Prostate gland (tissue), 2 donors: ENCODE data around the gene ENOSF1. TPM values are rescaled to one million over a fixed set of nuclear protein-coding genes. Genes with fewer than 3 reads are reported as not detected.

Source experiments
- DNase-seq: peaks from one replicate; pipeline ENCODE4 v3.0.0-alpha.2; 2019; ENCODE audit warnings: low spot score
- H3K27ac ChIP-seq, 2 donors: fragments of 200-600 bp; sonication (generic); 2 replicates each; pipeline ENCODE4 v1.5.1; 2017 to 2019
- H3K27me3 ChIP-seq: fragments of 200-600 bp; sonication (generic); replicated peaks from 2 replicates; pipeline ENCODE4 v1.5.1; 2019; ENCODE audit not compliant: insufficient read depth
- H3K36me3 ChIP-seq, 2 donors: fragments of 200-600 bp; sonication (generic); 1 replicate in 1 of 2; 2 replicates in 1 of 2; pipeline versions ENCODE4 v1.5.1 to v1.8.1; 2017 to 2019
- H3K4me1 ChIP-seq: fragments of 200-600 bp; sonication (generic); replicated peaks from 2 replicates; pipeline ENCODE4 v1.5.1; 2019
- H3K4me3 ChIP-seq, 2 donors: fragments of 200-600 bp; sonication (generic); 2 replicates each; pipeline ENCODE4 v1.5.1; 2017 to 2019
- H3K9me3 ChIP-seq: fragments of 200-600 bp; sonication (generic); 2 replicates; pipeline ENCODE4 v1.5.1; 2017
- POLR2A ChIP-seq: fragments of 450-650 bp; IDR thresholded peaks from one replicate; pipeline ENCODE4 v1.6.1; 2016; ENCODE audit warnings: antibody characterized with exemption, mild to moderate bottlenecking
- POLR2AphosphoS5 ChIP-seq: sonication (generic); formaldehyde crosslinking; IDR thresholded peaks from one replicate; pipeline ENCODE4 v1.6.1; 2017; ENCODE audit warnings: antibody characterized with exemption
- WGBS: methylation state at CpG from one replicate; pipeline ENCODE4 v1.1.5; 2018; 5-methylcytosine and 5-hydroxymethylcytosine counted together
- intact Hi-C: fragments of 100-400 bp; cut with DNase I; formaldehyde crosslinking; loops from one replicate; pipeline ENCODE4 v1.14.2; 2022
- total RNA-seq, 2 donors: library from RNA; depleted of rRNA; stranded (reverse); fragments of >200 nt; gene quantifications; one replicate each; pipeline ENCODE4 v1.1.0, GENCODE V29; 2016
- TF ChIP-seq, protein P1 (sequence below), 4 experiments: fragments of 200-600 bp in 2 of 4; fragments of 450-650 bp in 2 of 4; sonication (generic) in 2 of 4; IDR thresholded peaks; 1 replicate in 3 of 4; 2 replicates in 1 of 4; pipeline ENCODE4 v1.5.1; 2016 to 2019; ENCODE audit warnings: antibody characterized with exemption in 4 of 4, mild to moderate bottlenecking in 2 of 4, moderate library complexity in 2 of 4

Gene ENOSF1
- total RNA-seq, 2 donors from 2014 or later = 84.8 to 114 TPM

DNA sequence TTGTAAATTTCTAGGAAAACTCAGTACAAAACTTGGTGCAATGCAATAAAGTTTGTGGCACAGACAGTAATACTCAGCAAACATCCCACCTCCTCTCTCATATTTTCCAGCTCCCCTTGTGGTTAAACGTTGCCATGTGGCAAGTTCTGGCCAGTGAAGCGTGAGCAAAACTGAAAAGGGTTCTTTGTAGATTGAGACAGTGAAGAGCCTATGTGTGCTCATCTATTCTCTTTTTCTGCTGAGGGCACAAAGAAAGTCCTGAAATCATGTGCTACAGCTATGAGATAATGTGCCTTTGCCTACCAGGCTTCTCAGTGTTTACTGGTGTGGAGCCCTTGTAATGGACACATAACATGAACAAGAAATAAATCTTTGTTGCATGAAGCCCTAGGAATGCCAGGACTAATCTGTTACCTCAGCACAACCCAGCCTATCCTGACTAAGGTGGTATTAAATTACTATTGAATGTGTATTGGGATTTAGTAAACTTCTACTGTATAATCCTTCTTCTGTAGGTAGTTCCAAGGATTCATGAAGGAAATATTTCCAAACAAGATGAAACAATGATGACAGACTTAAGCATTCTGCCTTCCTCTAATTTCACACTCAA lies 67.9 kb downstream of the ENOSF1 start:
- no peak overlapping the region for H3K27ac ChIP-seq
- H3K4me3 ChIP-seq = no peak overlapping the region
- no peaks in the 10 kb centered on the region for H3K4me1 ChIP-seq
- TF ChIP-seq, protein P1, sequence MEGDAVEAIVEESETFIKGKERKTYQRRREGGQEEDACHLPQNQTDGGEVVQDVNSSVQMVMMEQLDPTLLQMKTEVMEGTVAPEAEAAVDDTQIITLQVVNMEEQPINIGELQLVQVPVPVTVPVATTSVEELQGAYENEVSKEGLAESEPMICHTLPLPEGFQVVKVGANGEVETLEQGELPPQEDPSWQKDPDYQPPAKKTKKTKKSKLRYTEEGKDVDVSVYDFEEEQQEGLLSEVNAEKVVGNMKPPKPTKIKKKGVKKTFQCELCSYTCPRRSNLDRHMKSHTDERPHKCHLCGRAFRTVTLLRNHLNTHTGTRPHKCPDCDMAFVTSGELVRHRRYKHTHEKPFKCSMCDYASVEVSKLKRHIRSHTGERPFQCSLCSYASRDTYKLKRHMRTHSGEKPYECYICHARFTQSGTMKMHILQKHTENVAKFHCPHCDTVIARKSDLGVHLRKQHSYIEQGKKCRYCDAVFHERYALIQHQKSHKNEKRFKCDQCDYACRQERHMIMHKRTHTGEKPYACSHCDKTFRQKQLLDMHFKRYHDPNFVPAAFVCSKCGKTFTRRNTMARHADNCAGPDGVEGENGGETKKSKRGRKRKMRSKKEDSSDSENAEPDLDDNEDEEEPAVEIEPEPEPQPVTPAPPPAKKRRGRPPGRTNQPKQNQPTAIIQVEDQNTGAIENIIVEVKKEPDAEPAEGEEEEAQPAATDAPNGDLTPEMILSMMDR (IDR thresholded peaks at IDR 0.05) = no peak
- TF ChIP-seq POLR2A (no peak), POLR2AphosphoS5 (no peak)
- WGBS = 57% methylated on average over 2 of the region's 2 CpGs
- DNase-seq = no peak
- no peaks in the 10 kb centered on the region for H3K36me3 ChIP-seq
- intact Hi-C loops = no loop called here
- H3K9me3 ChIP-seq = no peaks in the 10 kb centered on the region
- H3K27me3 ChIP-seq = no peaks in the 10 kb centered on the region

DNA sequence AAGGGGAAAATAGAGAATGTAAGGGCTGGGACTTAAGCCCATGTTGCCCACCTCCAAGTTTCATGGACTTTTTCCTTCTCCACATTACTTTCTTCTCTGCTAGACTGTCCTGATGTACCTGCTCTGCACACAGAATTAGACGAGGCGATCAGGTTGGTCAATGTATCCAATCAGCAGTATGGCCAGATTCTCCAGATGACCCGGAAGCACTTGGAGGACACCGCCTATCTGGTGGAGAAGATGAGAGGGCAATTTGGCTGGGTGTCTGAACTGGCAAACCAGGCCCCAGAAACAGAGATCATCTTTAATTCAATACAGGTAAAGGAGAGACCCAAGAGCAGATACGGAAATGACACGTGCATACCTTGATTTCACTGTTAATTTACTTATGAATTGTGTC lies 71.2 kb downstream of the ENOSF1 start:
- Histone ChIP-seq H3K36me3 (no peaks in the 10 kb centered on the region), H3K27ac (no peak overlapping the region), H3K27me3 (no peaks in the 10 kb centered on the region), H3K4me1 (no peaks in the 10 kb centered on the region), H3K4me3 (no peak overlapping the region), H3K9me3 (no peaks in the 10 kb centered on the region)
- WGBS = 94% methylated on average over 6 of the region's 6 CpGs
- intact Hi-C loops = no loop called here
- TF ChIP-seq, protein P1 (IDR thresholded peaks at IDR 0.05) = no peak
- TF ChIP-seq POLR2AphosphoS5 (no peak), POLR2A (no peak)
- DNase-seq = no peak

DNA sequence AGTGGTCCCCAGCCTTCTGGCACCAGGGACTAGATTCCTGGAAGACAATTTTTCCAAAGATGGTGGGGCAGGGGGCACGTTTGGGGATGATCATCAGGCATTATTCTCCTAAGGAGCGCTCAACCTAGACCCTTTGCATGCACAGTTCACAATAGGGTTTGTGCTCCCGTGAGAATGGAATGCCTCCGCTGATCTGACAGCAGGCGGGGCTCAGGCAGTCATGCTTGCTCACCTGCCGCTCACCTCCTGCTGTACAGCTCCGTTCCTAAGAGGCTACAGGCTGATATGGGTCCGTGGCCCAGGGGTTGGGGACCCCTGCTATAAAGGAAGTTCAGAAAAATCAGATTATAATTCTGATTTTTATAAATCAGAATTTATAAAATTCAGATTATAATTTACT lies 77.3 kb downstream of the ENOSF1 start:
- WGBS = 64% methylated on average over 8 of the region's 8 CpGs
- no peak for DNase-seq
- no peaks in the 10 kb centered on the region for H3K9me3 ChIP-seq
- H3K4me1 ChIP-seq = no peaks in the 10 kb centered on the region
- intact Hi-C loops = no loop called here
- no peaks in the 10 kb centered on the region for H3K36me3 ChIP-seq
- no peaks in the 10 kb centered on the region for H3K27me3 ChIP-seq
- no peak overlapping the region for H3K4me3 ChIP-seq
- H3K27ac ChIP-seq = no peak overlapping the region
- TF ChIP-seq, protein P1 (IDR thresholded peaks at IDR 0.05) = no peak
- no peak for TF ChIP-seq POLR2A
- TF ChIP-seq POLR2AphosphoS5 = no peak

DNA sequence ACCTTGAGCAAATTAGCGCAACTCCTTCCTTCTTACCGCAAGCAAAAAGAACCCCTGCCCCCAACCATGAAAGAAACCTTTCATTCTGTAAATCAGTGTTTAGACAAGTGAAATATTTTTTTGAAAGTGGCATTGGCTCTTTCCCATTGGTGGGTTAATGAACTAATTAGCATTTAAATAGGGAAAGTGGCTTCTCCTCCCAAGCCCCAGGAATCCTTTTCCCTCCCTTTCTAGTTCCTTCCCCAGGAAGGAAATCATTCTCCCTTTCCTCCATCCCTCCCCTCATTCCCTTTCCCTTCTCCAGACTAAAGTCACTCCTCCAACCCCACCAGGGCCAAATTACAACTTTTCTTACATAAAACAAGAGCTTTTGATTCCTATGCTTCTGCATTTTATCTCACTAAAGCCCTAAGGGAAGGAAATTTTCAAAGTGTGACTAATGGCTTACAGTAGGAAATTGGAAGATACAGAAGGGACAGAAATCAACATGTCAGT lies 77.8 kb downstream of the ENOSF1 start:
- Histone ChIP-seq H3K9me3 (no peaks in the 10 kb centered on the region), H3K27me3 (no peaks in the 10 kb centered on the region), H3K27ac (no peak overlapping the region), H3K4me3 (no peak overlapping the region), H3K4me1 (no peaks in the 10 kb centered on the region), H3K36me3 (no peaks in the 10 kb centered on the region)
- intact Hi-C loops = no loop called here
- TF ChIP-seq POLR2AphosphoS5 (no peak), POLR2A (no peak)
- TF ChIP-seq, protein P1 (IDR thresholded peaks at IDR 0.05) = no peak
- DNase-seq = no peak
- WGBS = 66% methylated on average over 2 of the region's 2 CpGs

DNA sequence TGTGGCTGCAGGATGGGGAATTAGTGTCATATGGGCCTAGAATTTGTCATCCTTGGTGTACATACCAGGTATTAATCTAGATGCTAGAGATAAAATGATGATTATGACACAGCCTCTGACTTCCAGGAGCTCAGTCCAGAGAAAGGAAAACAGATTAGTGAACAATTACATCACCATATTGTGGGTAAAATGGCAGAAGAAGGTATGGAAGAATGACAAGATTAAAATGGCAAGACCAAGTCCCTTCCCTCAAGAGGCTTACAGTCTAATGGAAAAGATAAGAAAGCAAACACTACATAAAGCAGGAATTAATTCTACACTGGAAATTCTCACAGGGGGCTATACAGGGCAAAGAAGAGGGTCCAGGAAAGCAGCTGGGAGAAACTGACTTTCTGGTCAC lies 80.9 kb downstream of the ENOSF1 start:
- DNase-seq = no peak

More for the DNA sequence above, 80.9 kb downstream of the ENOSF1 start:
- intact Hi-C loops = no loop called here
- Histone ChIP-seq H3K9me3 (no peaks in the 10 kb centered on the region), H3K27ac (no peak overlapping the region), H3K4me3 (no peak overlapping the region), H3K27me3 (no peaks in the 10 kb centered on the region), H3K4me1 (no peaks in the 10 kb centered on the region), H3K36me3 (no peaks in the 10 kb centered on the region)
- TF ChIP-seq POLR2A = no peak
